Activated T-cell treated with anti-CD3 and anti-CD28 coated beads, Interleukin-2, amount 50 U/mL, for 72 hours (primary cell): ENCODE data around the gene RAP1A. TPM values are rescaled to one million over a fixed set of nuclear protein-coding genes. Genes with fewer than 3 reads are reported as not detected.

Source experiments
- ATAC-seq, 2 donors: fragments of 150-1000 bp; cut with Tn5 transposase; replicated peaks in 1 of 2; 2 replicates each; pipeline ENCODE4 v1.10.0; 2021; ENCODE audit warnings: moderate library complexity in 2 of 2, mild to moderate bottlenecking in 1 of 2
- DNase-seq, 2 donors: peaks; one replicate each; pipeline ENCODE4 v3.0.0; 2021 to 2022; ENCODE audit warnings: mixed read lengths in 1 of 2
- H3K27ac Mint-ChIP-seq: one replicate; pipeline ENCODE4 v1.8.0; 2022; ENCODE audit warnings: mild to moderate bottlenecking, moderate library complexity, mixed read lengths
- H3K27me3 Mint-ChIP-seq: one replicate; pipeline ENCODE4 v1.8.0; 2022; ENCODE audit warnings: low read depth, mixed read lengths
- H3K36me3 Mint-ChIP-seq, 2 donors: one replicate each; pipeline ENCODE4 v1.8.0; 2022; ENCODE audit warnings: mixed read lengths in 2 of 2, mild to moderate bottlenecking in 1 of 2; ENCODE audit not compliant: insufficient read depth in 2 of 2
- H3K4me1 Mint-ChIP-seq: one replicate; pipeline ENCODE4 v1.8.0; 2022; ENCODE audit warnings: low read depth, mixed read lengths
- H3K4me3 Mint-ChIP-seq, 2 donors: one replicate each; pipeline ENCODE4 v1.8.0; 2022; ENCODE audit warnings: mild to moderate bottlenecking in 2 of 2, mixed read lengths in 2 of 2, moderate library complexity in 2 of 2
- H3K9me3 Mint-ChIP-seq, 2 donors: one replicate each; pipeline ENCODE4 v1.8.0; 2022; ENCODE audit warnings: mixed read lengths in 2 of 2
- total RNA-seq, 2 donors: library from RNA; stranded (reverse); gene quantifications; one replicate each; pipeline ENCODE4 v1.2.3, GENCODE V29; 2022

The RAP1A gene
- total RNA-seq, 2 donors from 2014 or later, result 216 TPM

- Mint-ChIP-seq H3K4me1 (peaks cover 25% of the 10 kb centered on the region), H3K4me3 (no peak overlapping the region), H3K9me3 (no peaks in the 10 kb centered on the region), H3K27ac (no peak overlapping the region), H3K36me3 (no peaks in the 10 kb centered on the region), H3K27me3 (no peaks in the 10 kb centered on the region)
- ATAC-seq (peak; percentile 25 to 29), DNase-seq (no peak)
Measured at GRCh38 chr1:111587509-111588174, 31.9 kb upstream of the RAP1A start.

GRCh38 chr1:111591937-111592336 lies 27.7 kb upstream of the RAP1A start:
- Mint-ChIP-seq H3K27me3 (no peaks in the 10 kb centered on the region), H3K9me3 (no peaks in the 10 kb centered on the region), H3K4me3 (no peak overlapping the region), H3K4me1 (peaks cover 68% of the 10 kb centered on the region), H3K36me3 (peaks cover 0 to 1% of the 10 kb centered on the region in 2 donors), H3K27ac (peak overlapping the region; percentile 72)
- no peak for DNase-seq
- no peak for ATAC-seq

GRCh38 chr1:111592389-111593361 lies 26.9 kb upstream of the RAP1A start:
- Mint-ChIP-seq H3K27me3 (no peaks in the 10 kb centered on the region), H3K36me3 (peaks cover 0 to 1% of the 10 kb centered on the region in 2 donors), H3K27ac (peak overlapping the region; percentile 96), H3K4me3 (peak overlapping the region; percentile 43 to 84), H3K4me1 (peaks cover 75% of the 10 kb centered on the region), H3K9me3 (no peaks in the 10 kb centered on the region)
- DNase-seq (peak; percentile 89 to 93), ATAC-seq (peak; percentile 94 to 95)

DNA sequence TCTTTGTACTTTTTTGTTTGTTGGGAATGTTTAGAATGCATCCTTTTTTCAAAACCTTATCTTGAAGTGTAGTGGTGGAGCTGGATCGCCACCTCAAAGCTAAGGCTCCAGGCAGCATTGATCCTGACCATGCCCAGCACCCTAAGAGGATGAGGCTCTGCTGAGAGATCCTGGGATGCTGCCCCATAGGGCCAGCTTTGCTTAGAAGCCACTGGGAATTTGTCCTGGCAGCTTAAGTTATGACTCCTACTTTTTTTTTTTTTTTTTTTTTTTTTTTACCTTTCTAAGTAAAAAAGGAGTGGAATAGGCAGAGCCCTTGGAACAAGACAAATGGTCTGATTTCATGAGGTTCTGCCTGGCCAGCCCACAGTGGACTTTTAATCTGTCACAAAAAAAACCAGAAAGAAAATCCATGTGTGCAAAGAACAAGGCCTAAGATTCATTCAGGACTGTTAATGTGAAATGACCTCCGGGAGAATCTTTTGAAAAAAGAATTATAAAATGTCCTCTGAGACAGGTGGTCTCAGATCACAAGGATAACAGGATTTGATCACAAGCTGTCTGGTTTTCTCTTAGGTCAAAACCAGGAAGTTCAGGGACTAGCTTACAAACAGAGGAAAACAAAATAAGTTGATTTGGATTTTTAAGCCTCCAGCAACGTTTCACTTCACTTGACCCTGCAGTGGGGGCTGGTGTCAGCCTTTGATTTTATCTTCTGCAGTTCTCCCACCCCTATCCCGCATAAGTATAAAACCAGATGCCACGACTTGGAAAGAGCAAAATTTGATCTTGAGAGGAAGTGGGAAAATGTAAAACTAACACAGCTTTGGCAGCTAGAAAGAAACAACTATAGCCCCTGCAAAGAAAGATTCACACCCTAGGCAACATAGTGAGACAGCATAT lies 25.9 kb upstream of the RAP1A start:
- Mint-ChIP-seq H3K9me3 (no peaks in the 10 kb centered on the region), H3K4me1 (peaks cover 85% of the 10 kb centered on the region), H3K27me3 (no peaks in the 10 kb centered on the region), H3K27ac (peak overlapping the region; percentile 96), H3K4me3 (peak overlapping the region; percentile 43 to 84), H3K36me3 (peaks cover 0 to 1% of the 10 kb centered on the region in 2 donors)
- ATAC-seq (no peak), DNase-seq (no peak)

DNA sequence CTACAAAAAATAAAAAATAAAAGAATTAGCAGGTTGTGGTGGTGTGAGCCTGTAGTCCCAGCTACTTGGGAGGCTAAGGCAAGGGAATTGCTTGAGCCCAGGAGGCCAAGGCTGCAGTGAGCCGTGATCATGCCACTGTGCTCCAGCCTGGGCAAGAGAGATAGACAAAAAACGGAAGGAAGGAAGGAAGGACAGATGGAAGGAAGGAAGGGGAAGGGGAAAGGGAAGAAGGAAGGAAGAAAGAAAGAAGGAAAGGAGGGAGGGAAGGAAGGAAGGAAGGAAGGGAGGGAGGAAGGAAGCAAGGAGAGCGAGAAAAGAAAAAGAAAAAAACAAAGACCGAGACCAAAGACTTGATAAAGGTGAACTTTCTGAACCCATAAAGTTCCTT lies 25.3 kb upstream of the RAP1A start:
- peaks cover 92% of the 10 kb centered on the region for H3K4me1 Mint-ChIP-seq
- peak overlapping the region; percentile 43 to 84 for H3K4me3 Mint-ChIP-seq
- no peaks in the 10 kb centered on the region for H3K27me3 Mint-ChIP-seq
- H3K36me3 Mint-ChIP-seq, result peaks cover 0 to 1% of the 10 kb centered on the region in 2 donors
- no peaks in the 10 kb centered on the region for H3K9me3 Mint-ChIP-seq
- peak overlapping the region; percentile 96 for H3K27ac Mint-ChIP-seq
- no peak for DNase-seq
- no peak for ATAC-seq

- Mint-ChIP-seq H3K36me3 (peaks cover 1 to 3% of the 10 kb centered on the region in 2 donors), H3K4me3 (peak overlapping the region in 1 of 2 donors; percentile 80), H3K4me1 (peaks cover 99% of the 10 kb centered on the region), H3K9me3 (peaks cover 2% of the 10 kb centered on the region in 2 donors), H3K27me3 (no peaks in the 10 kb centered on the region), H3K27ac (peak overlapping the region; percentile 12)
- DNase-seq (no peak), ATAC-seq (no peak)
Measured at GRCh38 chr1:111595807-111596206, 23.8 kb upstream of the RAP1A start.

DNA sequence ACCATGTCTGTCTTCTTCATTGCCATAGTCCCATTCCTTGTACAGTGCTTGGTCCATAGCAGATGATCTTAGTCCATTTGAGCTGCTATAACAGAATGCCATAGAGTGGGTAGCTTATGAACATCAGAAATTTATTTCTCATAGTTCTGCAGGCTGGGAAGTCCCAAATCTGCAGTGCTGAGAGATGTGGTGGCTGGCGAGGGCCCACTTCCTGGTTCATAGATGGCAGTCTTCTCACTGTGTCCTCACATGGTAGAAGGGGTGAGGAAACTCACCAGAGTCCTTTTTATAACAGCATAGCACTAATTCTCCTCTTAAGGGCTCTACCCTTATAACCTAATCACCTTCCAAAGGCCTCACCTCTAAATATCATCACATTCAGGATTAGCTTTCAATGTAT lies 23.1 kb upstream of the RAP1A start:
- Mint-ChIP-seq H3K4me1 (peaks cover 99% of the 10 kb centered on the region), H3K9me3 (peaks cover 2% of the 10 kb centered on the region in 2 donors), H3K27ac (peak overlapping the region; percentile 81), H3K36me3 (peaks cover 1 to 3% of the 10 kb centered on the region in 2 donors), H3K27me3 (no peaks in the 10 kb centered on the region), H3K4me3 (peak overlapping the region; percentile 75 to 80)
- DNase-seq (peak; percentile 64 to 74), ATAC-seq (no peak)

- Mint-ChIP-seq H3K36me3 (peaks cover 1 to 3% of the 10 kb centered on the region in 2 donors), H3K27me3 (no peaks in the 10 kb centered on the region), H3K9me3 (peaks cover 2% of the 10 kb centered on the region in 2 donors), H3K4me3 (peak overlapping the region; percentile 75 to 80), H3K4me1 (peaks cover 99% of the 10 kb centered on the region), H3K27ac (peak overlapping the region; percentile 41)
- no peak for ATAC-seq
- peak in 1 of 2 donors; percentile 40 for DNase-seq
Measured at GRCh38 chr1:111597426-111597825, 22.2 kb upstream of the RAP1A start.

DNA sequence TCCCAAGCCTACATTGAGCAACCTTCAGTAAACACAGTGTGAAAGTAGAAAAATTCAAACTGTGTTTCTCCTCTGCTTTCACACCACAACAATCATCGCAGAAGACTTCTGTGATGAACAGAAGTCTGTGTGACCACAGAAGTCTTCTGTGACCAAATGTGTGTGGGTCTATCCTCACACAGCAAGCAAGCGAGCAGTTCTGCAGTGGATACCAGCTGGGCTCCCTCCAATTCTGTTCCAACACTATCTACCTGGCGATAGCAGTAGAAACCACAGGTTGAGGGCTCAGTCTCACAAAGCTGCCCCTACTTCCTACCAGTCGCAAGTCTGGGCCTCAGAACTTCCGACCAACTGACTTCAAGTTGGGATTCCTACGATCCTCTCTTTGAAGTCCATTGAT lies 21.0 kb upstream of the RAP1A start:
- Mint-ChIP-seq H3K27ac (peak overlapping the region; percentile 83), H3K4me1 (peaks cover 99% of the 10 kb centered on the region), H3K36me3 (peaks cover 1 to 3% of the 10 kb centered on the region in 2 donors), H3K27me3 (no peaks in the 10 kb centered on the region), H3K9me3 (peaks cover 2% of the 10 kb centered on the region in 2 donors), H3K4me3 (peak overlapping the region; percentile 75 to 80)
- ATAC-seq, result peak; percentile 43 to 58
- DNase-seq, result peak; percentile 55 to 64

- Mint-ChIP-seq H3K9me3 (peaks cover 2% of the 10 kb centered on the region in 2 donors), H3K27me3 (no peaks in the 10 kb centered on the region), H3K4me3 (peak overlapping the region; percentile 75 to 80), H3K4me1 (peaks cover 99% of the 10 kb centered on the region), H3K36me3 (peaks cover under 1 to 3% of the 10 kb centered on the region in 2 donors), H3K27ac (peak overlapping the region; percentile 90)
- ATAC-seq, result no peak
- peak in 1 of 2 donors; percentile 36 for DNase-seq
Measured at GRCh38 chr1:111599781-111600693, 19.6 kb upstream of the RAP1A start.

GRCh38 chr1:111600886-111601386 lies 18.7 kb upstream of the RAP1A start:
- ATAC-seq, result peak; percentile 59 to 64

More at GRCh38 chr1:111600886-111601386, 18.7 kb upstream of the RAP1A start:
- peak overlapping the region; percentile 75 to 80 for H3K4me3 Mint-ChIP-seq
- H3K9me3 Mint-ChIP-seq, result peaks cover 2% of the 10 kb centered on the region in 2 donors
- peak overlapping the region; percentile 90 for H3K27ac Mint-ChIP-seq
- H3K4me1 Mint-ChIP-seq, result peaks cover 99% of the 10 kb centered on the region
- DNase-seq, result peak; percentile 64 to 72
- H3K36me3 Mint-ChIP-seq, result peaks cover 0 to 3% of the 10 kb centered on the region in 2 donors
- no peaks in the 10 kb centered on the region for H3K27me3 Mint-ChIP-seq
